Measurements from ENCODE around the gene MTURN.

MTURN gene

DNA sequence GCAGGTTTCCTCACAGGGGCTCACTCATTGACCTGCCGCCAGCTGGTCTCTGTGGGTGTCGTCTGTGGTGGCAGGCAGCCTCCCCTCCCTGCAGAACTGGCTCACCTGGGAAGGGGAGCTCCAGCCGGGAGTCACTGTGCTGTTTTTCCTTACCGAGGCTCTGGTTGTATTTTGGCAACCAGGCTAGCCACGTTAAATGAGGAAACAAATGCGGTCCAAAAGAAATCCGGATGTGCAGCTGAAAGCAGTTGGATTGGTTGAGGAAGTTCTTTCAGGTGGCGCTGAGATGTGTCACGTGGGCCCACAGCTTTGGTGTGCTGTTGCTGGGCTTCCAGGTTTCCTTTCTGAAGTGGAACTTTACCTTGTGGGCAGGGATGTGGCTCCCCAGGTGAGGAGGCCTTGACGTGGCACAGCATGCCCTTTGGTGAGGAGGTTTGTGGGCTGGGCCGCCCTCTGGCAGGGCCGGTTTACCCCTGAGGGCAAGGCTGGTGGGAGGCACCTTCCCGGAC, 14.2 kb downstream of the MTURN start:
- WGBS: 78% methylated on average over 13 of the region's 13 CpGs
- H3K27ac ChIP-seq (ENCODE audit: low read depth, low read length): no peak overlapping the region
- H3K36me3 ChIP-seq (ENCODE audit: insufficient read depth, low read length): no peaks in the 10 kb centered on the region
- H3K27me3 ChIP-seq (ENCODE audit: insufficient read depth, low read length): no peaks in the 10 kb centered on the region
- H3K9ac ChIP-seq (ENCODE audit: low read depth, low read length): no peak overlapping the region
- no peak overlapping the region for H3K4me3 ChIP-seq (ENCODE audit: low read length)
- H3K4me1 ChIP-seq (ENCODE audit: insufficient read depth, low read length): peaks cover 6% of the 10 kb centered on the region
- H3K9me3 ChIP-seq (ENCODE audit: insufficient read depth, low read depth, low read length): no peaks in the 10 kb centered on the region

DNA sequence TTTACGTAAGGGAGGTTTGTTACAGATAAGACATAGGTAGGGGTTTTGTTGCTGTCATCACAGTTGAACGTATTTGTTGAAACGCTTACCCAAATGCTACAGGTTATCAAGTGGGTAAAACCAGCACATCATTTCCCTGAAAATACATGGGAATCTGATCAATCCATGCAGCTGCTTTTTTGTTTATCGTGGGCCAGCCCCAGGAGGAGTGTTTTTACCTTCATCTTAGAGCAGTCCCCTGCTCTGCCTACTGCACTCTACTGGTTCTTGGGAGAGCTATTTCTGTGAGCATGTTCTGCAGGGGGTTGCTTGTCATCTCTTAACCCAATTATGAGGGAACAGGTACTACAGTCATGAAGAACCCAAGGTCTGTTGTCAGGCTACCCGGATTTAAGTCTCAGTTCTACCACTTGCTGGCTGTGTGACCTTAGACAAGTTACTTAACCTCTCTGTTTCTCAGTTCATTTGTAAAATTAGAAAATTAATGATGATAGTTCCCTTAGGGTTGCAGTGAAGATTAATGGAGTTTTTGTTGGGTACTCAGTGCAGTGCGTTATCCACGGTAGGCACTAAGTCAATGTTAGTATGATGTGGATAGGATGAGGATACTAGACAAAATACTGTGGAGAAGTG, 15.0 kb downstream of the MTURN start:
- Histone ChIP-seq H3K9me3 (ENCODE audit: insufficient read depth, low read depth, low read length) (no peaks in the 10 kb centered on the region), H3K36me3 (ENCODE audit: insufficient read depth, low read length) (no peaks in the 10 kb centered on the region), H3K4me1 (ENCODE audit: insufficient read depth, low read length) (peaks cover 6% of the 10 kb centered on the region), H3K4me3 (ENCODE audit: low read length) (no peak overlapping the region), H3K9ac (ENCODE audit: low read depth, low read length) (no peak overlapping the region), H3K27me3 (ENCODE audit: insufficient read depth, low read length) (no peaks in the 10 kb centered on the region), H3K27ac (ENCODE audit: low read depth, low read length) (no peak overlapping the region)
- WGBS: 94% methylated on average over 7 of the region's 7 CpGs

DNA sequence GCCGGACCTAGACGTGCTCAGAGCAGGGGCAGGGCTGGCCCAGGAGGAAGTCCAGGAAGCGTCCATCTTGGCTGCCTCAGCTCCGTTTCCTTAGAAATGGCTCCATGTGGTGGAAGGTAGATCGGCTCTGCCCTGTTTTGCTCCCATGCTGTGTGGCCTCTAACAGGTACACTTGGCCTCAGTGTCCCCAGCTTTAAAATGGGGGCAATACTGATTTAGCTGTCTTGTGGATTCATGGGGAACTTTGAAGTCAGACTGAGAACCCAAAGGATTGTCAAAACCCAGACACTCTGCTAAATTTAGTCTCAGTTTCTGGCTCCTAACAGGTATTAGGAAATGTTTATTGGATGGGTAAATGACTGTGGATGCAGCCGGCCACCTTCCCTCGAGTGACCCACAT, 15.9 kb downstream of the MTURN start:
- no peaks in the 10 kb centered on the region for H3K27me3 ChIP-seq (ENCODE audit: insufficient read depth, low read length)
- no peaks in the 10 kb centered on the region for H3K36me3 ChIP-seq (ENCODE audit: insufficient read depth, low read length)
- no peaks in the 10 kb centered on the region for H3K9me3 ChIP-seq (ENCODE audit: insufficient read depth, low read depth, low read length)
- H3K27ac ChIP-seq (ENCODE audit: low read depth, low read length): no peak overlapping the region
- no peak overlapping the region for H3K4me3 ChIP-seq (ENCODE audit: low read length)
- peaks cover 6% of the 10 kb centered on the region for H3K4me1 ChIP-seq (ENCODE audit: insufficient read depth, low read length)
- WGBS: 90% methylated on average over 5 of the region's 7 CpGs
- no peak overlapping the region for H3K9ac ChIP-seq (ENCODE audit: low read depth, low read length)

DNA sequence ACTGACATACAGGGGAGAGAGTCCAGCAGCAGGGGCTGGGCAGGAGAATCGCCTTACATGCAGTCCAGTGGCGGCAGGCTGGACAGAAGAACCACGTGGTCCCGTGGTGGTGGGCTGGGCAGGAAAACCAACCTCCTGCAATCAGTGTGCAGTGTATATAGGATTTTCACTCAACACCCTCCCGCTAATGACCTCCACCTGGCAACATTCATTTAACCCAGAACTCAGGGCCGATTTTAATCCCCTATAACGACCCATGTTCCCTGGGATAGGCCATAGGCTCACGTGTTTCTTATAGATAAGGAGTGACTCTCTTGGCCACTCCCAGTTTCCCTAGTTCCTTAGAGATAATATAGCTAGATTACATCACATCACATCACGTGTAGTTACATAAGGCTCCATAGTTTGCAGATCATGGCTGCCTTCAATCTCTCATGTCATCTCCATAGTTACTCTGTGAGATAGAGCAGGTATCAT, 19.4 kb downstream of the MTURN start:
- 85% methylated on average over 9 of the region's 9 CpGs for WGBS
- Histone ChIP-seq H3K27ac (ENCODE audit: low read depth, low read length) (no peak overlapping the region), H3K9me3 (ENCODE audit: insufficient read depth, low read depth, low read length) (no peaks in the 10 kb centered on the region), H3K27me3 (ENCODE audit: insufficient read depth, low read length) (no peaks in the 10 kb centered on the region), H3K9ac (ENCODE audit: low read depth, low read length) (no peak overlapping the region), H3K4me3 (ENCODE audit: low read length) (no peak overlapping the region), H3K4me1 (ENCODE audit: insufficient read depth, low read length) (no peaks in the 10 kb centered on the region; the same call in 1 of the 2 replicates), H3K36me3 (ENCODE audit: insufficient read depth, low read length) (no peaks in the 10 kb centered on the region)

DNA sequence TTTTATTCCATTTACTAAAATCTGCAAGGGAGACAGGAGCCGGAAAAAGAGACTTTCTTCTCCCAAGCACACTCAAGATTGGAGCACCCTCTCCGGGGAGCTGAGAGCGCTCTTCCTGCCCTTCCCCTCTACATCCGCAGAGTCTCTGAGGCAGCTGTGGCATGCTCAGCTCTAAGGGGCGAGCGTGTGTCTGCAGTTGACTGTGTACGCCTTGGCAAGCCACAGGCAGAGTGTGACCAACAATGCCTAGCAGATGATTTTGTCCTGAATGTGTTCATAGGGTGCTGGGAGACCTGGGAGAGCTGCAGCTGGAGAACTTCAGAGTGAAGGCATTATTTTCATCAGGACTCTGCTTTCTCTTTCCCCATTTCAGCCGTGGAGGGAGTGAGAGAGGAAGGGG, 20.7 kb downstream of the MTURN start:
- Histone ChIP-seq H3K4me1 (ENCODE audit: insufficient read depth, low read length) (no peaks in the 10 kb centered on the region; the same call in 1 of the 2 replicates), H3K9me3 (ENCODE audit: insufficient read depth, low read depth, low read length) (no peaks in the 10 kb centered on the region), H3K36me3 (ENCODE audit: insufficient read depth, low read length) (no peaks in the 10 kb centered on the region), H3K27me3 (ENCODE audit: insufficient read depth, low read length) (no peaks in the 10 kb centered on the region), H3K4me3 (ENCODE audit: low read length) (no peak overlapping the region), H3K9ac (ENCODE audit: low read depth, low read length) (no peak overlapping the region), H3K27ac (ENCODE audit: low read depth, low read length) (no peak overlapping the region)
- 87% methylated on average over 8 of the region's 8 CpGs for WGBS

DNA sequence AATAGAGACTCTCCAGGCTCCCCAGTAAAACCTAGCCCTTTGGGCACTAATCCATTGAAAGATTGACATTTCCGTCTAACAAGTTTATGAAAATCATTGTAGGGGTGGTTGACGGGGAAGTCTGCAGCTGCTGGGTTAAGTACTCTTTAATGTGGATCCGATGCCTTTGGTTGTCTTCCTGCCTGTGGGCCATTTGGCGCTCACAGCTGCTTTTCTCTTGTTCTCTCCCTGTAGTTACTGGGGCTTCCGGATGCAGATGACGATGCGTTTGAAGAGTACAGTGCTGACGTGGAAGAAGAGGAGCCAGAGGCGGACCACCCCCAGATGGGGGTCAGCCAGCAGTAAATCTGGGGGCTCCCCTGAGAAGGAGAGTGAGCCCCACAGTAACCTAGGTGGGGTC, 22.4 kb downstream of the MTURN start:
- Histone ChIP-seq H3K27ac (ENCODE audit: low read depth, low read length) (no peak overlapping the region), H3K4me3 (ENCODE audit: low read length) (no peak overlapping the region), H3K36me3 (ENCODE audit: insufficient read depth, low read length) (no peaks in the 10 kb centered on the region), H3K4me1 (ENCODE audit: insufficient read depth, low read length) (peaks cover 9% of the 10 kb centered on the region), H3K9me3 (ENCODE audit: insufficient read depth, low read depth, low read length) (no peaks in the 10 kb centered on the region), H3K27me3 (ENCODE audit: insufficient read depth, low read length) (no peaks in the 10 kb centered on the region), H3K9ac (ENCODE audit: low read depth, low read length) (no peak overlapping the region)
- WGBS: 72% methylated on average over 9 of the region's 9 CpGs

DNA sequence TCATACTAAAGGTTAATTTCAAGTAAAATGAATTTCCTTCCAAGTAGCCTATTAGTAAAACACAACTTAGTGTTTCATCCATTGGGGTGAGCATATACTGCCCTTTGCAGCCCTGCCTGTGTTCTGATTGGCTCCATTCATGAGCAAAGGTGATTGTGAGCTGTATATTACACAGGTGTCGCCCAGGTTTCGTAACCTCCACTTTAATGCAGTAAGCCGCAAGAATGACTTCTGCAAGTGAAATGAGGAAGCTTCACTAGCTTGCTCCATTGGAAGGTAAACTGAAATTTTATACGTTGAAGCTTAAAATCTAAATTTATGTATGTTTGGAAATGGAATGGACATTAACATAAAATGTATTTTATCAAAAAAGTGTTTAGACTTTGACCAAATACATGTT, 24.4 kb downstream of the MTURN start:
- H3K27ac ChIP-seq (ENCODE audit: low read depth, low read length): no peak overlapping the region
- H3K4me1 ChIP-seq (ENCODE audit: insufficient read depth, low read length): peaks cover 26% of the 10 kb centered on the region

DNA sequence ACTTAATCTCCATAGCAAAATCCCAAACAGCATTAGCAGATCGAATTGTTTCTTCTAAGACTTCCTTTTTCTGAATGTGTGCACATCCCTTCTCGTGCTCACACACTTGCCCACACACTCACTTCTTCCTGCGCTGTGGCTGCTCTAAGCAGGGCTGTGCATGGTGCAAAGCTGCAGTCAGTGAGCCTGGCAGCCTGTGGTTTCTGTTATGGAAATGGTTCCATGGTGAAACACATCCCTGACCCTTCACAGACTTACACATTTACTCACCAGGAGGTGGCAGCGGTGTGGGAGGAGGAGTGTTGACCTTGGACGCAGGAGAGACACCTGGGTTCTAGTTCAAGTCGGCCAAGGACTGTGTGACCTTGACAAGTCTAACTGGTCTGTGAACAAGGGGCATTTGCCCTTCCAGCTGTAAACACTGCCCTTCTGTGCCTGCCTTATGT, 24.9 kb downstream of the MTURN start:
- Histone ChIP-seq H3K4me3 (ENCODE audit: low read length) (no peak overlapping the region), H3K36me3 (ENCODE audit: insufficient read depth, low read length) (no peaks in the 10 kb centered on the region), H3K27me3 (ENCODE audit: insufficient read depth, low read length) (no peaks in the 10 kb centered on the region), H3K9ac (ENCODE audit: low read depth, low read length) (no peak overlapping the region), H3K4me1 (ENCODE audit: insufficient read depth, low read length) (peaks cover 26% of the 10 kb centered on the region), H3K9me3 (ENCODE audit: insufficient read depth, low read depth, low read length) (no peaks in the 10 kb centered on the region), H3K27ac (ENCODE audit: low read depth, low read length) (no peak overlapping the region)
- WGBS: 73% methylated on average over 6 of the region's 6 CpGs

More for the DNA sequence above, 24.4 kb downstream of the MTURN start:
- no peaks in the 10 kb centered on the region for H3K9me3 ChIP-seq (ENCODE audit: insufficient read depth, low read depth, low read length)
- H3K9ac ChIP-seq (ENCODE audit: low read depth, low read length): no peak overlapping the region
- 92% methylated on average over 4 of the region's 4 CpGs for WGBS
- no peaks in the 10 kb centered on the region for H3K27me3 ChIP-seq (ENCODE audit: insufficient read depth, low read length)
- no peak overlapping the region for H3K4me3 ChIP-seq (ENCODE audit: low read length)
- no peaks in the 10 kb centered on the region for H3K36me3 ChIP-seq (ENCODE audit: insufficient read depth, low read length)

DNA sequence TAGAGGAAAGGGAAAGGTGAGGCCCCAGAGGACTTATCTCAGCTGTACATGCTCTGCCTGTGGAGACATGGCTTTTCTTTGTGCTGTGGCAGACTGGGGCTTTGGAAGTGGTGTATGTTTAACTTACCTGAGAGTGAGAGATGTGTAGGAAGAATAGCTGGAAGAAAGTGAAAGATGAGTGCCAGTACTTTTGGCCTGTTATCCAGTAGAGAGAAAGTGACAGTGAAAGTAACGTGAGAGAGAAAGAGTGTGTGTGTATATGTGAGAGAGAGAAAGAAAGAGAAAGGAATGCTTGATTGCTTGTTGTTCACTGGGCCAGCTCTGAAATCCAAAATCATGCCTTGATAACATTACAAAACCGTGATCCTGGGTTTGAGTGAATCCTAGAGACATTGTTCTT, 25.5 kb downstream of the MTURN start:
- H3K9ac ChIP-seq (ENCODE audit: low read depth, low read length): no peak overlapping the region
- no peak overlapping the region for H3K4me3 ChIP-seq (ENCODE audit: low read length)
- WGBS: 88% methylated on average over 2 of the region's 2 CpGs
- no peak overlapping the region for H3K27ac ChIP-seq (ENCODE audit: low read depth, low read length)
- peaks cover 26% of the 10 kb centered on the region for H3K4me1 ChIP-seq (ENCODE audit: insufficient read depth, low read length)
- H3K9me3 ChIP-seq (ENCODE audit: insufficient read depth, low read depth, low read length): no peaks in the 10 kb centered on the region
- no peaks in the 10 kb centered on the region for H3K27me3 ChIP-seq (ENCODE audit: insufficient read depth, low read length)
- no peaks in the 10 kb centered on the region for H3K36me3 ChIP-seq (ENCODE audit: insufficient read depth, low read length)

DNA sequence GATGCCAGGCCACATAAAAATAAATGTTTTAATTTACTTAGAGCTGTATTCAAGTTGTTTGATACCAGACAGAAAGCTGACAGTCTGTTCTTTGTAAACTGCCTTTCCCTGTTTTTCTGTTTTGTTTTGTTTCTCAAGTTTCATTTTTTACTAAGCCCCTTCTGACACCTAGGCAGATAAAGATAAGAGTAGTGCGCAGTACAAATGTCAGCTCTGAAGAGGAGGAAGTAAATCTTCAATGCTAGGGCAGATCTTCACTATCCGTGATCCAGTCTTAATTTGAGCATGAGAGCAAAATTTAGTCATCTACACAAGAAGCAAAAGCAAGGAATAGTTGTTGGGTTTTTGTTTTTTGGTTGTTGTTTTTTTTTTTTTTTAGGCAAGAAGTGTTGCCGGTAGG, 27.3 kb downstream of the MTURN start:
- 91% methylated on average over 2 of the region's 3 CpGs for WGBS
- H3K27ac ChIP-seq (ENCODE audit: low read depth, low read length): no peak overlapping the region
- peaks cover 34% of the 10 kb centered on the region for H3K4me1 ChIP-seq (ENCODE audit: insufficient read depth, low read length)
- H3K9ac ChIP-seq (ENCODE audit: low read depth, low read length): no peak overlapping the region
- H3K36me3 ChIP-seq (ENCODE audit: insufficient read depth, low read length): no peaks in the 10 kb centered on the region
- peaks cover 5% of the 10 kb centered on the region for H3K27me3 ChIP-seq (ENCODE audit: insufficient read depth, low read length)
- no peak overlapping the region for H3K4me3 ChIP-seq (ENCODE audit: low read length)
- H3K9me3 ChIP-seq (ENCODE audit: insufficient read depth, low read depth, low read length): no peaks in the 10 kb centered on the region

DNA sequence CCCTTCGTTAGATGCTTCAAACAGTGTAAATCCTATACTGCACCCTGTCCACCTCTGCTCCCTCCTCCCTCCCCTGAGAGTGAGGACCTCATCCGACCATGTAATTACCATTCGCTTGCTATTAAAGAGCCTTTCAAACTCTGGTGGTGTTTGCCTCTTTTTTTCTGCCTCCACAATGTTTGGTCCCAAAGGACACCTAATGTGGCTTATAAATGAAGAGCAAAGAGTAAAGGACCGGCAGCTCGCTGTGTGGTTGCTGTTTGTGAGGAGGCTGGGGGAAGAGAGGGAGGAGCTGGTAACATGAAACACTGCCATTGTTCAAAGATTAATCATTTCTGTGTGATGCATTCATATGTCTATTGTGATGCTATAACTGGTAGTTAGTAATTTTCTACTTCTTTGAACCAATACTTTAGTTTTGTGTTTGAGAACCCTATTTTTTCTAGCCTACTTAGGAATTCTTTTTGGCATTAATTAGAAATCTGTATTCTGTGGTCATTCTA, 27.9 kb downstream of the MTURN start:
- Histone ChIP-seq H3K4me3 (ENCODE audit: low read length) (peak overlapping the region; percentile 31), H3K4me1 (ENCODE audit: insufficient read depth, low read length) (peaks cover 34% of the 10 kb centered on the region), H3K27ac (ENCODE audit: low read depth, low read length) (no peak overlapping the region)

More for the DNA sequence above, 27.9 kb downstream of the MTURN start:
- H3K27me3 ChIP-seq (ENCODE audit: insufficient read depth, low read length): peaks cover 10% of the 10 kb centered on the region
- H3K9ac ChIP-seq (ENCODE audit: low read depth, low read length): no peak overlapping the region
- H3K9me3 ChIP-seq (ENCODE audit: insufficient read depth, low read depth, low read length): no peaks in the 10 kb centered on the region
- no peaks in the 10 kb centered on the region for H3K36me3 ChIP-seq (ENCODE audit: insufficient read depth, low read length)
- WGBS: 15% methylated on average over 5 of the region's 5 CpGs

Measured in HUES64 (cell line).